Measurements from ENCODE around the gene CCN2.
"Not testable (repeated sequence)": the region's sequence is repeated elsewhere in the genome, so short reads cannot be mapped to it uniquely, and the experiment has no call there.

CCN2 gene

GRCh38 chr6:131937703-131938631 lies 13.2 kb downstream of the CCN2 start:
- DNase-seq (ENCODE audit: low read depth): no peak

DNA sequence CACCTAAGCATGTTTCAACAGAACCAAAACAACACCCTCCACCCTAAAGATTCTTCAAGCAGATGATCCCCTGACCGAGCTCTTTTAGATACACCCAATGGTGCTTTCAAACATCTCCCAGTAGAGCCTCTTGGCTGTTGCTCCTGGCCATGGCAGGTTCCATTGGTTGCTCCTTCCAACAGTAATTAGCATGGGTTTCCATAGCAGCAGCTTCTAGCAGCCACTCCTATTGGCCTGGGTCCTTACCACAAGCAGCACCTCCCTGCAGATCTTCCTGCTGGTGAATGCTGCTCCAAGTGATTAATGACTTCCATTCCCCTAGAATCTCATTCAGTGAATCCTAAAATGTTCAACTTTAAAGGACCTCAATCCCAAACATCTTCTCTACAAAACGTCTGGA lies 13.9 kb downstream of the CCN2 start:
- no peak for DNase-seq (ENCODE audit: low read depth)

- DNase-seq (ENCODE audit: low read depth): no peak
Observed at GRCh38 chr6:131936156-131936555, 15.0 kb downstream of the CCN2 start.

DNA sequence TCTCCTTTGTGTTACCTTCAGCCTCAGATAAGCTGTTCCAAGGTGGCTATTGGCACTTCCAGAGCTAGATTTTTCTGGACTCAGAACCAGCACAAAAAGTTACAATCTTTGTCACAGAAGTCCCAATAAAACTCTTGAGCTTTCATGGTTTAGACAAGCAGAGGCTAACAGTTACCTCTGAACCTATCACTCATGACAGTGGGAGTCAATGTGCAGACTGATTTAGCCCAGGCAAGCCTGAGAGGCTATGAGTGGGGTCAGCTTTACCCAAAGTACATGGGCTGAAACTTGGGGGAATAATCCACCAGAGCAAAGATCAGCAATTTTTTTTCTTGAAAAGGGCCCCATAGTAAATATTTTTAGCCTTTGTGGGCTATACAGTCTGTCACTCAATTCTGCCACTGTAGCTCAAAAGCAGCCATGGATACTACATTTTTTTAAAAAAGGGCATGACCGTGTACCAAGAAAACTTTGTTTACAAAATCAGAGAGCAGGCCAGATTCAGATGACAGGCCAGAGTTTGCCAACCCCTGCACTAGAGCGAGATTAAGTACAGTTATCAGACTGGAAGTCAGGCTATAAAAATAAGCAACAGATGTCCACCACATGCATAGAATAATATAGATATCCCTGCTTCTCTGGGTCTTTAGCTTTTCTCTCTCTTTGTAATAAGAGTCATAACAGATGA lies 20.0 kb downstream of the CCN2 start:
- DNase-seq (ENCODE audit: low read depth): no peak

GRCh38 chr6:131929976-131930375 lies 21.2 kb downstream of the CCN2 start:
- DNase-seq (ENCODE audit: low read depth): no peak

DNA sequence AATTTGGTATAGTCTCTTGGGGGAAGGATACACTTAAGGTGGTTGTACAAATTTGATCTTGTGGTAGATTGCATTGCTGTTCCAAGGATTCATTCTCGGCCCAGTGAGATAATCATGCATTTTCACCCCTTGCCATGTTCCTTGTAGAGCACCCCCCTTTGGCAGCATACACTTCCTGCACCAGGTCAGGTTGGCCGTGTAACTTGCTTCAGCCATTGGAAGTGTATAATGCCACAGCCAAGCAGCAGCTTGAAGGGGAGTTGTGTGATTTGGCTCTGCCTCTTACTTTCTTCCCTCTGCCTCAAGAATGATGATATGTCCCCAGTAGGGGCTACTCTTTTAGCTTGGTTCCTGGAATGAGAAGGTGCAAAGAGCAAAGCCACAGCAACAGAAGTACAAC lies 21.9 kb downstream of the CCN2 start:
- DNase-seq (ENCODE audit: low read depth): no peak

- DNase-seq (ENCODE audit: low read depth): no peak
Observed at GRCh38 chr6:131924881-131925474, 26.2 kb downstream of the CCN2 start.

GRCh38 chr6:131923356-131923755 lies 27.8 kb downstream of the CCN2 start:
- DNase-seq (ENCODE audit: low read depth): no peak

DNA sequence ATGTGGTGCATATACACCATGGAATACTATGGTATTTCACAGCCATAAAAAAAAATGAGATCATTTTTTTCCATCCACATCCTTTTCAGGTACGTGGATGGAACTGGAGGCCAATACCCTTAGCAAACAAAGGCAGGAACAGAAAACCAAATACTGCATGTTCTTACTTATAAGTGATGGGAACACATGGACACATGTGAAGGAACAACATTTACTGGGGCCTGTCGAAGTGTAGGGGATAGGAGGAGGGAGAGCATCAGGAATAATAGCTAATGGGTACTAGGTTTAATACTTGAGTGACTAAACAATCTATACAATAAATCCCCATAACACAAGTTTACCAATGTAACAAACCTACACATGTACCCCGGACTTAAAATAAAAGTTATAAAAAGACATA lies 30.5 kb downstream of the CCN2 start:
- DNase-seq (ENCODE audit: low read depth): no peak

DNA sequence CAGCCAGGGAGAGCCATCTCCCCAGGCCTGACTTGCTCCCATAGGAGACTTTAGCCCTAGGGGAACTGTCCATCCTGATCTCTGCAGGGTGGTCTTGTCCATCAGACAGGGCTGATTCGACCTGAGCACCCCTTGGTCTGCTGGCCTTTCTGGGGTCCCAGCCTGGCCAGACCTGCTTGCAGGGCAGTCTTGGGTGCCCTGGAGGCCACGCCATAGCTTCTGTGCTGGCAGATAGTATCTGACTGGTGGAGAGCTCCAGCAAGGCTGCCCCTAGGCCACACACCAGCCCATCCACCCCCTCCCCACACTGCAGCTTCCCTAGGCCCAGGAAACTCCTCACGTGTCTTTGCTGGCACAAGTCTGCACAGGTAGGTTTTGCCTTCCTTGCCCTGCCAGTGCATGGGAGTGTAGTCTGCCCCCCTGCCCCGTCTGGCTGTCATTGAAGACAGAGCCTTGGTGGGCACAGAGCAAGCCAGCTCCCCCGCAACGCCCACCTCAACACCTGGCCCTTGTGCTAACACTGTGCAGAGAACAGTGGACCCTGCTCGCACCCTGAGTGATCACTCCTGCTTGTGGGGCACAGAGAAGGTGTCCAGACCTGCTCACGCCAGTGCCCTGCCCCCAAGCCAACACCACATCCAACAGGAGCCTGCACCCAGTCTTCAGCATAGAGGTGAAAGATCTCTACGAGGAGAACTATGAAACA lies 32.4 kb downstream of the CCN2 start:
- DNase-seq (ENCODE audit: low read depth): no peak

DNA sequence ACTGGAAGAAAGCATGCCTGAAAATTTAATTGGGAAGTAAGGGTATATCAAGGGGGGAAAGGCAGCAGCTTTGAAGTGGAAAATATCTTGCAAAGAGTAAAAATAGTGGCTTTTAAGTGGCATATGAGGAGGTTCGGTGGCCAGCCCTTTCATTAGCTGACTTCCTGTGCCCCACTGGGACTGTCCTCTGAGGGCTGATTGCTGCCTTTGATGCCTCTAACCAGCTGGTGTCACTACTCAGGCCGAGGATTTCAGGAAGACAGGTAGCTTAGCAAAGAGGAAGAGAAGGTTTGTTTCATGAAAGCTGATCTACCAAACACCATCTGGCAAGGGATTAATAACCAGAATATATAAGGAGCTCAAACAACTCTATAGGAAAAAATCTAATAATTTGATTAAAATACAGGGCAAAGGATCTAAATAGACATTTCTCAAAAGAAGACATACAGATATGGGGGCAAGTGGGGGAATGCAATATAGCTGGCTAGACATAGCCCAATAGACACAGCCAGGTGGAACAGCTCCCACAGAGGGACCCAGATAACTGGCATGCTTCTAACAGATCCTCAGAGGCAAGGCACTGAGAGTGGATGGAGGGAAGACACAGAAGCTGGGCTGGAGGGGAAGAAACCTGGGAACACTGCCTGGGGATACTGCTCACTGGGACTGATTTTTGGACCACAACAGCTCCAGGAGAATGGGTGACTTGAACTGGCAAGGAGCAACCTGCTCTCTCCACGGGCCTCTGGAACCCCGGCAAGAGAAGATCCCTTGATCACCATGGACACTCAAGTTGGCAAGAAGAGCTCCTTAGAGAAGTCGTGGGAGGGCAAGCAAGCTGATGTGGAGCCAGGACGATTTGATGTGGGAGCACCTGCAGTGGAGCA lies 33.2 kb downstream of the CCN2 start:
- DNase-seq (ENCODE audit: low read depth): no peak

DNA sequence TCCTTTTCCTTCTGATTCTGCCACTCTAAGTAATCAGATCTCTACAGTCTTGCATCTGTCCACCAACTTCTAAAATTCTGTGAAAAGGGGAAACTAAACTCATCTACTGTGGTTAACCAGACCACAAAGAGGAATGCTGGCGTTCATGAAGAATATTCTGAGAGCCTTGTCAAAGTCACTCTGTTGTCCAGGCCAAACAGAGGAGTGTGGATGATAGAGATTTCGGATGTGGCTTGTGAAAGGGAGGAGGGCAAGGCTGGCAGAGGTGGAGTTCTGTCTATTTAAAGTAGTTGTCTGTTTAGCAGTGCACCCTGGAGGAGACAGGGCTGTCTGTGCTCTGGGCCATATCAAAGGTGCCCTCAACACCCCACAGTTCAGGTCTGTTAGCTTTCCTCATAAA lies 33.9 kb downstream of the CCN2 start:
- DNase-seq (ENCODE audit: low read depth): no peak

DNA sequence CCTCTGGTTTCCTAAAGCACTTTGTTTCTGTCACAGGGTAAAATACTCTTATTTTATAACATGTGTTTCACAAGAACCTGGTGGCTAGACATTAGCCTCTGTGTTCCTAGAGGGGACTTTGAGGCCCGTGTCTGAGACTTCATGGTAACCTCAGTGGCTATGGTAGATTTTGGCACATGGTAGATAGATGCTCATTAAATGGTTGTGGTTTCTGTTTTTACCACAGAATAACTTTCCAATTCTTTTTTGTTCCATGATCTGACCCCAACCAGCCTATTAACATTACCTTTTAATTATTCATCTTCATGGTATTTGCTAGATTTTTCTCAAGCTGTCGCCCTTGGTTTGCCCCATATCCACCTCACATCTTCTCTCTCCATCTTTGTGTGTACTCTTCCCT lies 34.3 kb downstream of the CCN2 start:
- no peak for DNase-seq (ENCODE audit: low read depth)

DNA sequence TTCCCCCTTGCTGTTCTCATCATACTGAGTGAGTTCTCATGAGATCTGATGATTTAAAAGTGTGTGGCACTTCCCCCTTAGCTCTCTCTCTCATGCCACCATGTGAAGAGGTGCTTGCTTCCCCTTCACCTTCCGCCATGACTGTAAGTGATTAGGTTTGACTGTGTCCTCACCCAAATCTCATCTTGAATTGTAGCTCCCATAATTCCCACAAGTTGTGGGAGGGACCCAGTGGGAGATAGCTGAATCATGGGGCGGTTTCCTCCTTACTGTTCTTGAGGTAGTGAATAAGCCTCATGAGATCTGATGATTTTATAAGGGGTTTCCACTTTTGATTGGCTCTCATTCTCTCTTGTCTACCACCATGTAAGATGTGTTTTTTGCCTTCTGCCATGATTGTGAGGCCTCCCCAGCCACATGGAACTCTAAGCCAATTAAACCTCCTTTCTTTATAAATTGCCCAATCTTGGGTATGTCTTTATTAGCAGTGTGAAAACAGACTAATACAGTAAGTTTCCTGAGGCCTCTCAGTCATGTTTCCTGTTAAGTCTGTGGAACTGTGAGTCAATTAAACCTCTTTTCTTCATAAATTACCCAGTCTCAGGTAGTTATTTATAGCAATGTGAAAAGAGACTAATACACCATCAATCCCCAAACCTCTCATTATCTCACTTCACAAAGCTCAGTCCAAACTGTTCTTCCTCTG lies 34.9 kb downstream of the CCN2 start:
- not testable (repeated sequence) for DNase-seq (ENCODE audit: low read depth)

GRCh38 chr6:131914967-131915751 lies 36.0 kb downstream of the CCN2 start:
- peak; percentile 25 for DNase-seq (ENCODE audit: low read depth)

- DNase-seq (ENCODE audit: low read depth): no peak
Observed at GRCh38 chr6:131914234-131914633, 36.9 kb downstream of the CCN2 start.

DNA sequence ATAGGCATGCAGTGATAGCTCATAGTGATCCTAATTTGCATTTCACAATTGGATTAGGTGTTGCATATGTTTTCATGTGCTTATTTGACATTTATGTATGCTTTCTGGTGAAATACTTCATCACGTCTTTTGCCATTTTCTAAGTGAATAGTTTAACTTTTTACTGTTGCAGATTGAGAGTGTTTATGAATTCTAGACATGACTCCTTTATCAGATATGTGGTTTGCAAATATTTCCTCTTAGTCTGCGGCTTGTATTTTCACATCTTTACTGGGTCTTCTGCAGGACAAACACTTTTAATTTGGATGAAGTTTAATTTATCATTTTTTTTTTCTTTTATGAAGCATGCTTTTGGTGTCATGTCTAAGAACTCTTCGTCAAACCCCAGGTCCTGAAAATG lies 39.2 kb downstream of the CCN2 start:
- DNase-seq (ENCODE audit: low read depth): no peak

DNA sequence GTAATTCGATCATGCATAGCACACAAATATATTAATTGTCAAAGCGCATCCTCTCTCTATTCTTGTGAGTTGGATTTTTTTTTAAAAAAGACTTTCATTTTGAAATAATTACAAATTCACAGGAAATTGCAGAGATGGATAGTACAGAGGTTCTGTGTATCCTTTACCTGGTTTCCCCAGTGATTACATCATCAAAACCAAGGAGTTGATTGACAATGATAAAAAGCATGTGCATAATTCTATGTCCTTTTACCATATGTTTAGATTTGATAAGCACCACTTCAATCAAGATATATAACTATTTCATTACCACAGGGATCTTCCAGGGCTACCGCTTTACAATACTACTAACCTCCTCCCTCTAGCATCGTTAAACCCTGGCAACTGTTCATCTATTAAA lies 40.2 kb downstream of the CCN2 start:
- DNase-seq (ENCODE audit: low read depth): no peak

DNA sequence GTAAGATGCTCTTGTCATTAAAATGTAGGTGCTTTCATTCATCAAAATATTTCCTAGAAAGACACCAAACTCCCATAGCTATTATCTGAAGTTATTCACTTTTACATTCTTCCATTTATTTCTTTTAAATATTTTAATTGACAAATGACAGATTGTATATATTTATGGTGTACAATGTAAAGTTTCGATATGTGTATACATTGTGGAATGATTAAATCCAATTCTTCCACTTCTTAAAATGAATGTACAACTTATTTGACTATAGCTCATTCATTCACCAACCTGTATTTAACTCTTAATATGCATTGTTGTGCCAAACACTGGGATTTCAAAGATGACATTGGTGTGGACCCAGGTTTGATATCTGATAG lies 41.0 kb downstream of the CCN2 start:
- DNase-seq (ENCODE audit: low read depth): no peak
